ENCODE results near the gene BAZ2B. TPM values are rescaled to one million over a fixed set of nuclear protein-coding genes. Genes with fewer than 3 reads are reported as not detected.

Gene BAZ2B
- total RNA-seq, 1 donor from 2014 or later: 226 TPM

DNA sequence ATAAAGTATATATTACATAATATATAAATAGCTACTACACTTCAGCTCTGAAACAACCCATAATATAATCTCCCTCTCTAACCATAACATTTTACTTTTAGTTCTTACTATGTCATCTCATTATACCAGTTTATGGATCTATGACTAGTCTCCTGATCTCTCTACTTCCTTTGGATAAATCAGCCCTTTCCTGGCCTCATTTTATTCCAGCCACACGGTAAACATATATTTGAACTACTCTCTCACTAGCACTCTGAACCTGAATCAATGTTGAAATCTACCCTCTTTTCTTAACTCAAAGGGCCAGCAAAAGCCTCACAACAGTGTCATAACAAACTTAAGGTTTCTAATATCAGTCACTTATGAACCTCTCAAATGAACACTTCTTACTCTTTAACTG, 62.6 kb downstream of the BAZ2B start:
- TF ChIP-seq, protein P1, sequence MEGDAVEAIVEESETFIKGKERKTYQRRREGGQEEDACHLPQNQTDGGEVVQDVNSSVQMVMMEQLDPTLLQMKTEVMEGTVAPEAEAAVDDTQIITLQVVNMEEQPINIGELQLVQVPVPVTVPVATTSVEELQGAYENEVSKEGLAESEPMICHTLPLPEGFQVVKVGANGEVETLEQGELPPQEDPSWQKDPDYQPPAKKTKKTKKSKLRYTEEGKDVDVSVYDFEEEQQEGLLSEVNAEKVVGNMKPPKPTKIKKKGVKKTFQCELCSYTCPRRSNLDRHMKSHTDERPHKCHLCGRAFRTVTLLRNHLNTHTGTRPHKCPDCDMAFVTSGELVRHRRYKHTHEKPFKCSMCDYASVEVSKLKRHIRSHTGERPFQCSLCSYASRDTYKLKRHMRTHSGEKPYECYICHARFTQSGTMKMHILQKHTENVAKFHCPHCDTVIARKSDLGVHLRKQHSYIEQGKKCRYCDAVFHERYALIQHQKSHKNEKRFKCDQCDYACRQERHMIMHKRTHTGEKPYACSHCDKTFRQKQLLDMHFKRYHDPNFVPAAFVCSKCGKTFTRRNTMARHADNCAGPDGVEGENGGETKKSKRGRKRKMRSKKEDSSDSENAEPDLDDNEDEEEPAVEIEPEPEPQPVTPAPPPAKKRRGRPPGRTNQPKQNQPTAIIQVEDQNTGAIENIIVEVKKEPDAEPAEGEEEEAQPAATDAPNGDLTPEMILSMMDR (IDR thresholded peaks at IDR 0.05; ENCODE audit: partially characterized antibody, unreplicated experiment): no peak
- Mint-ChIP-seq H3K36me3 (ENCODE audit: unreplicated experiment) (no peaks in the 10 kb centered on the region), H3K27ac (ENCODE audit: unreplicated experiment) (peak overlapping the region; percentile 7), H3K4me1 (ENCODE audit: low read depth, unreplicated experiment) (peaks cover 8% of the 10 kb centered on the region), H3K4me3 (ENCODE audit: unreplicated experiment) (no peak overlapping the region), H3K9me3 (ENCODE audit: unreplicated experiment) (peaks cover 1% of the 10 kb centered on the region), H3K27me3 (ENCODE audit: unreplicated experiment) (peaks cover 4% of the 10 kb centered on the region)
- DNase-seq: no peak

DNA sequence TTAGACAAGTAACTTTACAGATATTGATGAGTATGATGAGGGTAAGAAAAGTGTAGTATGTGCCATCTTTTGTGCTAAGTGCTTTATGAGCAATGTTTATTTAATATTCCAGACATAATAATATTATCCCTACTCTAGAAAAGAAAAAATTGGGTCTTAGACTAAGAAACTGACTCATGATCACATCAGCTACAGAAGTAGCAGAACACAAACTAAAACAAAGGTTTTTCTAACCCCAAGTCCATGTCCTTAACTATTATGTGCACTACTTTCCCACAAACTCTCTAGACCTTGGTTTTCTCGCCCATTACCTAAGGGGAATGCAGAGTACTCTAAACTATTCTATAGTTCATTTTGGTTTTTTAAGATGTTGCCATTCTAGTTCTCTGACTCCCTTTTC, 64.5 kb downstream of the BAZ2B start:
- no peak overlapping the region for H3K27ac Mint-ChIP-seq (ENCODE audit: unreplicated experiment)

DNA sequence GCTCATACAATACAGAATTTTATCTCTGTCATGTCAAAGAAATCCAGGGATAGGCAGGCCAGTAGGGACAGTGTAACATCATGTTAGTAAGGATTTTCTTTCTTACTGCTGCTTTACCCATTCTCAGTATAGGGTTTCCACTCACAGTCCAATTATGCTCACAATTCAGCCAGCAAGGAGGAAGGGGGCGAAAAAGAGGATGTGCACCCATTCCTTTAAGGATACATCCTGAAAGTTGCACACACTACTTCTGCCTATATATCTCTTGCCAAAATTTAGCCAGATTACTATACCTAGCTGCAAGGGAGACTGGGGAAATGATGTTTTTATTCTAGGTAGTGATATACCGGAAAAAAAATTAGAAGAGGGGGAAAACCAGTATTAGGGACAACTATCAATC, 66.1 kb downstream of the BAZ2B start:
- Mint-ChIP-seq H3K9me3 (ENCODE audit: unreplicated experiment) (no peaks in the 10 kb centered on the region), H3K4me1 (ENCODE audit: low read depth, unreplicated experiment) (no peaks in the 10 kb centered on the region), H3K4me3 (ENCODE audit: unreplicated experiment) (no peak overlapping the region), H3K27me3 (ENCODE audit: unreplicated experiment) (peaks cover 2% of the 10 kb centered on the region), H3K27ac (ENCODE audit: unreplicated experiment) (no peak overlapping the region), H3K36me3 (ENCODE audit: unreplicated experiment) (no peaks in the 10 kb centered on the region)
- TF ChIP-seq, protein P1 (IDR thresholded peaks at IDR 0.05; ENCODE audit: partially characterized antibody, unreplicated experiment): no peak
- no peak for DNase-seq

More for the DNA sequence above, 64.5 kb downstream of the BAZ2B start:
- Mint-ChIP-seq H3K4me1 (ENCODE audit: low read depth, unreplicated experiment) (no peaks in the 10 kb centered on the region), H3K4me3 (ENCODE audit: unreplicated experiment) (no peak overlapping the region), H3K36me3 (ENCODE audit: unreplicated experiment) (no peaks in the 10 kb centered on the region), H3K27me3 (ENCODE audit: unreplicated experiment) (peaks cover 2% of the 10 kb centered on the region), H3K9me3 (ENCODE audit: unreplicated experiment) (no peaks in the 10 kb centered on the region)
- TF ChIP-seq, protein P1 (IDR thresholded peaks at IDR 0.05; ENCODE audit: partially characterized antibody, unreplicated experiment): no peak
- no peak for DNase-seq

DNA sequence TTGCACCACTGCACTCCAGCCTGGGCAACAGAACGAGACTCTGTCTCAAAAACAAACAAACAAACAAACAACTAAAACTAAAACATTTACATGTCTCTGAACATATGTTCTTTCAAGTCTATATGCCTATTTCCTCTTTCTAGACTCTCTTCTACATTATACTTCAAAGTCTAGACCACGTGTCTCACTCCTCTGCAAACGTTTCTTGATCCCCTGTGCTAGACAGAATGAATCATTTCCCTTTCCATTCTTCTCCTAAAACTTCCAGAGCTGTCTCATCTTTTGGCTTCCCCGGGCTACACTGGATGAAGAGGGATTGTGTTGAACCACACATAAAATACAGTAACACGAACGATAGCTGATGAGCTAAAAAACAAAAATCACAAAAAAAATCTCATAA, 67.1 kb downstream of the BAZ2B start:
- no peaks in the 10 kb centered on the region for H3K36me3 Mint-ChIP-seq (ENCODE audit: unreplicated experiment)

DNA sequence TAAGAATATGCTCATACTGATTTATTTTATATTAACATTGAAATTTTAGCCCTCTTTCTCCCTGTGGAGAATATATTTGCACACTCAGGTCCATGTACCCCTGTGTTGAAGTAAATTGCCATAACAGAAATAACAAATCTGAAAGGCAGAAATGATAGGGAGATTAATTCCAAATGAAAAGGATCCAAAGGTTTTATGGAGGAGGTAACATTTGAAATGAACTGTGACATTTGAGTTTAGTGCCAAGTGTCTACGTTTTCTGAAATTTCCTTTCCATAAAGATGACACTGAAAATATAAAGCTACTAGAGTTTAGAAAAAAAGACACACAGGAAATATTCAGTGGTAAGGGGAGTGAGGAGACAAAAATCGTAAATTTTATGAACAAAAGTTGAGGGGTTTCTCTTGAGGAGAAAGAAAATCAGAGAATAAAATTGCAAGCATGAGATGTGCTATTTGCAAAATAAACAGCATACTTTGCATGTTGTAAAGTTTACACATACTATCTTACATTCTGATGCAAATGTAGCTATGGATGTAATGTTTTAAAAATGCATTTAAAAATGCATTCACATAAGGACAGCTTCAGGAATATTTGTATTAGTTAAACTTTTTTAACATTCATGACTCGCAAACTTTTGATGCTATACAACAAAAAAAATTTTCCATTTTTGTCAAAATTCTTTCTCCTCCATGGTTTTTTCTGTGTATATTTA, 69.5 kb downstream of the BAZ2B start:
- Mint-ChIP-seq H3K4me1 (ENCODE audit: low read depth, unreplicated experiment) (no peaks in the 10 kb centered on the region), H3K27me3 (ENCODE audit: unreplicated experiment) (peaks cover 2% of the 10 kb centered on the region), H3K4me3 (ENCODE audit: unreplicated experiment) (no peak overlapping the region), H3K36me3 (ENCODE audit: unreplicated experiment) (peaks cover 4% of the 10 kb centered on the region), H3K9me3 (ENCODE audit: unreplicated experiment) (no peaks in the 10 kb centered on the region), H3K27ac (ENCODE audit: unreplicated experiment) (no peak overlapping the region)
- TF ChIP-seq, protein P1 (IDR thresholded peaks at IDR 0.05; ENCODE audit: partially characterized antibody, unreplicated experiment): no peak
- no peak for DNase-seq

More for the DNA sequence above, 67.1 kb downstream of the BAZ2B start:
- H3K27me3 Mint-ChIP-seq (ENCODE audit: unreplicated experiment): peaks cover 2% of the 10 kb centered on the region
- no peak overlapping the region for H3K4me3 Mint-ChIP-seq (ENCODE audit: unreplicated experiment)
- TF ChIP-seq, protein P1 (IDR thresholded peaks at IDR 0.05; ENCODE audit: partially characterized antibody, unreplicated experiment): no peak
- no peaks in the 10 kb centered on the region for H3K9me3 Mint-ChIP-seq (ENCODE audit: unreplicated experiment)
- H3K4me1 Mint-ChIP-seq (ENCODE audit: low read depth, unreplicated experiment): no peaks in the 10 kb centered on the region
- no peak overlapping the region for H3K27ac Mint-ChIP-seq (ENCODE audit: unreplicated experiment)
- no peak for DNase-seq
